Activated CD8-positive, alpha-beta memory T cell treated with anti-CD3 and anti-CD28 coated beads, Interleukin-2, amount 50 U/mL, for 24 hours (primary cell): ENCODE results near the gene BRWD1.
A peak's percentile ranks its signal among the peaks of the same experiment; 100 is the strongest.

Experiments
- DNase-seq: peaks from one replicate; pipeline ENCODE4 v3.0.0-alpha.2; 2020; ENCODE audit errors: extremely low read depth

Gene BRWD1

DNA sequence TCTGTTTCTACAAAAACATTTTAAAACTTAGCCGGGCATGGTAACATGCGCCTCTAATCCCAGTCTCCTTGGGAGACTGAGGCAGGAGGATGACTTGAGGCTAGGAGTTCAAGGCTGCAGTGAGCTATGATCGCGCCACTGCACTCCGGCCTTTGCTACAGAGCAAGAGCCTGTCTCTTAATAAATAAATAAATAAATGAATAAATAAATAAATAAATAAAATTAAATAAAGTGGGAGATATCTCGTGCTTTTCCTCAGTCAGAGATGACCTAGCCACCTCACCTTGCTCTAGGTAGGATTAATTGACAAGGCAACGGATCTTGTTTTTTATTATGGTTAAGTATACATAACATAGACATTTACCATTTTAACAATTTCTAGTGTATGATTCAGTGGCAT is 14.3 kb upstream of the BRWD1 start:
- no peak for DNase-seq

- DNase-seq: no peak
Observed at GRCh38 chr21:39326607-39327307, 13.3 kb upstream of the BRWD1 start.

GRCh38 chr21:39325458-39325857 is 12.0 kb upstream of the BRWD1 start:
- DNase-seq: no peak

GRCh38 chr21:39321424-39321823 is 8.0 kb upstream of the BRWD1 start:
- DNase-seq: no peak

- no peak for DNase-seq
Observed at GRCh38 chr21:39319814-39320332, 6.4 kb upstream of the BRWD1 start.

- DNase-seq: no peak
Observed at GRCh38 chr21:39319251-39319756, 5.9 kb upstream of the BRWD1 start.

DNA sequence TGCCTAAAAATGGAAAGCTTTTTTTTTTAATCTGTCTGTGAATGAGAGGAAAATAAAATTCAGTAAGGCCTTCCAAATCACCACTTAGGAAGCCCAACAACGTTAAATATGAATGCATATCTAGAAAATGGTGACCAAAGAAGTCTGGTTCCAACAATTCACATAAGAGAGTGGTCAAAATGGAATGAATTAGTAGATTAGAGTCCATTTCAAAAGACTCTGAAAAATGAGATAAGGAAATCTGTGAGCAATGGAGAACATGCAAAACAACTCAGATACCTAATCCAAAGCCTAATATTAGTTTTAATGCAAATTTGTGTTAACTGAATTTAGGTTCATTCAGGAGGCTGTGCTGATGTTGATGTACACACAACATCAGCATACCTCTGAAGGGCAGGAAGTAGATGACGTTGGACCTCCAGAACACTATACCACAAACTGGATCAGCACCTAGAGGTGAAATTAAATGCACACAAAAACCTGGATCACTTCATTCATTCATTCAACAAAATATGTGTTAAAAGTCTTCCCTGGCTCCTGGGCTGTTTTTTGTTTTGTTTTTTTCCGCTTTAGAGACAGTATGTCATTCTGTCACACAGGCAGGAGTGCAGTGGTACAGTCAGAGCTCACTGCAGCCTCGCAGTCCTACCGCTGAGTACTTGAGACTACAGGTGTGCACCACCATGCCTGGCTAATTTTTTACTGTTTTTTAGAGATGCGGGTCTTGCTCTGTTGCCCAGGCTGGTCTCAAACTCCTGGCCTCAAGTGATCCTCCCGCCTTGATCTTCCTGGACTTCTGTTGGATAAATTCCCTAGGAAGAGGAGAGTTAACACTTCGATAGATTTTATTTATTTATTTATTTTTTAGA is 4.9 kb upstream of the BRWD1 start:
- DNase-seq: no peak

DNA sequence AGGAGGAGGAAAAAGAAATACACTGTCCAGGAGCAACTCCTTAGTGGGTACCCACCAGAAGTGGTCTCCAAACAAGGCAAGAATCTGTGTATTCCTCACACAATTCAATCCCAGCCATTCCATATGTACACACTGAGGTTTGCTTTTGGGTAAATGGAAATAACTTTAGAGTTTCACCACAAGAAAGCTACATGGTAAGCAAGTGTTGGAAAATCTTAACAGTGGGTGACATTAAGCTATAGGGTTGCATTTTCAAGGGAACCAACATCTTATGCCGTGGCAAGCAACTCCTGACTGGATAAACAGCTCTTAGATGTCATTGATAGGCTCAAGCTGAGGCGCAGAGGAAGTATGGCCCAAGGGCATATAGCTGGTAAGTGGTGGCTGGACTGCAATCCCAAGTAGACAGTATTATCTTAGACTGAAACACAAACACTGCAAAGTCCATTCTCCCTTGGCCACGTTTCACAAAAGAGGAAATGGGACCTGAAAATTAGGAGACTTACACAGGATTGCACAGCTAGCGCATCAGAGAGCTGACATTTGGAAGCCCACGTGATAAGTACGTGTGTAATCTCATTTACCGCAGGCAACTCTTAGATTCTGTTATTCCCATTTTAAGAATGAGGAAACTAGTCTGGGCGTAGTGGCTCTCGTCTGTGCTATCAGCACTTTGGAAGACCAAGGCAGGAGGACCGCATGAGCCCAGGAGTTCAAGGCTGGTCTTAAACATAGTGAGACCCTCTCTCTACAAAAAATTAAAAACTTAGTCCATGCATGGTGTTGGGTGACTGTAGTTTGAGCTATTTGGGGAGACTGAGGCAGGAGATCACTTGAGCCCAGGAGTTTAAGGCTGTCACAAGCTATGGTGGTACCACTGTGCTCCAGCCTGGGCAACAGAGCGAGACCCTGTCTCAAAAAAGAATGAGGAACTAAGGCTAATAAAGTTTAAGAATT is 4.0 kb upstream of the BRWD1 start:
- DNase-seq: no peak

- no peak for DNase-seq
Observed at GRCh38 chr21:39316729-39317128, 3.3 kb upstream of the BRWD1 start.

DNA sequence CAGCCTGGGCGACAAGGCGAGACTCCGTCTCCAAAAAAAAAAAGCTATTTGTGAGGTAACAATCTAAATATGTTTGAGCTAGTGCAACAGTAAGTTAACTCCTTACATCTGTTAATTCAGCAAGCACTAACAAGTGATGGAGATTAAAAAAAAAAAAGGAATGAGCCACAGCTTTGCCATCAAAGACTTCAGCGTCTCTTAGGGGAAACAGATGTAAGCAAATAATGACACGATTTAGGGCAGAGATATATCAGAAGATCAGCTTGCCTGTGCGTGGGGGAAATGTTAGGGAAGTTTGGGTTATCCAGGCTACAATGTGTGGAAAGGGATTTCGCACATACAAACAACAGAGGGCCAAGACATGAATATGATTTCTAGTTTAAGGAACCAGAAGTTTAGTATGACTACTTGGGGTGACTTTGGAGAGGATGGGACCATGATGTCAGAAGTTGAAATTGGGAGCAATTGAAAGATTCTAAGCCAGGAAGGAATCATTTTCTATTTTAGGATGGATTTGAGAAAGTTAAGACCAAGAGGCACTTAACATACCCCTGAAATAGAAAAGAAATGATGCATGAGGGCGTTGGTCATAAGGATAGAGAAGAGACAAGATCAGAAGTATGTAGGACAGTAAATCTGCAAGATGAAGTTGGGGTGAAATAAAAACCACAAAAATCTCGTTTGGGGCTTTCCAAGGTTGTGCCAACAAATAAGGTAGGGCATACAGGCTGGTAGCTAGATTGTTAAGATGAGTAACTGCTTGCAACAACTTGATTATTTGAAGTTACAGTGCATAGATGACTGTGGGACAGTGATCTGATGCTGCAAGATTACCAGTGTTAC is 2.4 kb upstream of the BRWD1 start:
- DNase-seq: no peak

GRCh38 chr21:39314143-39315027 is 953 bp upstream of the BRWD1 start:
- DNase-seq: peak; percentile 2

- DNase-seq: peak; percentile 4
Observed at GRCh38 chr21:39313042-39313570, 326 bp downstream of the BRWD1 start.

GRCh38 chr21:39312112-39313041 is 1.1 kb downstream of the BRWD1 start:
- DNase-seq: peak; percentile 90

DNA sequence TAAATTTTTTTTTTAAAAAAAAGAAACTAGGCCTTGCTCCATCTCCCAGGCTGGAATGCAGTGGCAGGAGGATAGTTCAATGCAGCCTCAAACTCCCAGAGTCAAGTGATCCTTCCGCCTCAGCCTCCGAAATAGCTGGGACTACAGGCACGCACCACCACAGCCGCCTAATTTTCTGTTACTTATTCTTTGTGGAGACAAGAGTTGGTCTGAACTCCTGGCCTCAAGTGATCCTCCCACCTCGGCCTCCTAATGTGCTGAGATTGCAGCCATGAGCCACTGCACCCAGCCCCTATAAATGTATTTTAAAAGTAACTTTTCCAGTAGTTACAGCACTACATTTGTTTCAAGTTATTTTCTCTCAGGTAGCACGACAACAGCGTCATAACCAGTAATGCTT is 2.3 kb downstream of the BRWD1 start:
- DNase-seq: no peak

DNA sequence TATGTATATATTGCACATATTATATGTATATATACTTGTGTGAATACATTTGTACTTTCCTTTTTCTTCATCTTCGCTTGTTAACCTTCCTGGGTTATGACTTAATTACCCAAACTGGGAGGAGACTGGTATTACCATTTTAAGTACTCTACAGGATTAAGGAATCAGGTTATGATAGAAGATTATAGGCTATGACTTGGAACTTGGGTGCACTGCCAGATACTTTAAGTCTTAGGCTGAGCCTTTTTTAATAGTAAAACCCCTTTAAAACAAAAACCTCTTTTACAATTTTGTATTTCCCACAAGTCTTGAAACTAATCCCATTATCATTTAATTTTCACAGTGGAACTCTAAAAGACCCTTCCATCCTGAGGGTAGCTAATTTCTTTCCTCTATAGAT is 6.0 kb downstream of the BRWD1 start:
- no peak for DNase-seq

GRCh38 chr21:39300587-39300986 is 12.8 kb downstream of the BRWD1 start:
- DNase-seq: no peak

DNA sequence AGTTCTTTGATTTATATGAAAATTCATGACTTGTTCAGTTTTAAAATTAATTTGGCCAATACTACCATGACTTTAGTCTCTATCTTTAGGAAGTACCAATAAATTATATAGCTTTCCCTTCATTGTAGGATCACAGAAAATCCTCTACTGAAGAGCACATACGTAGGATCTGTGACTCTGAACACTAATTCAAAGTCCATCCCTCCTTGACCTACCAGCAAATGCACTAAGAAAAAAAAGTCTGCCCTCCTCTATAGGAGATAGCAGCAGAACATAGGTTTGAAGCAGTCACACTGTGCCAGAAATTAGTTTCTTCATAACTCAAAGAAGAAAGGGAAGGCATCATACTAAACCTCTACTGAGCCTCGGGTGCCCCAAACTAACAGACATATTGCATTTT is 16.5 kb downstream of the BRWD1 start:
- no peak for DNase-seq

- no peak for DNase-seq
Observed at GRCh38 chr21:39288987-39289386, 24.4 kb downstream of the BRWD1 start.
